Left renal pelvis (tissue), 4 donors: ENCODE measurements around the gene NCAPG. TPM values are rescaled to one million over a fixed set of nuclear protein-coding genes. Genes with fewer than 3 reads are reported as not detected.

Experiments used
- DNase-seq, 4 donors: peaks; one replicate each; pipeline ENCODE4 v3.0.0-alpha.2; 2013; ENCODE audit warnings: low read depth in 4 of 4, low spot score in 3 of 4
- polyA plus RNA-seq, 4 donors: library from polyadenylated mRNA; unstranded; fragments of 120-200 nt; gene quantifications; one replicate each; pipeline ENCODE4 v1.2.1, GENCODE V29; 2013; ENCODE audit not compliant: insufficient read length in 4 of 4

The NCAPG gene
- polyA plus RNA-seq, 4 donors: 26.7 to 33.6 (median 28.2) TPM

GRCh38 chr4:17866810-17867209, 56.0 kb downstream of the NCAPG start:
- DNase-seq: no peak

- DNase-seq: no peak
Observed at GRCh38 chr4:17867276-17867675, 56.5 kb downstream of the NCAPG start.

GRCh38 chr4:17869327-17869726, 58.5 kb downstream of the NCAPG start:
- DNase-seq: no peak

- no peak for DNase-seq
Observed at GRCh38 chr4:17875402-17876070, 64.8 kb downstream of the NCAPG start.

- no peak for DNase-seq
Observed at GRCh38 chr4:17876943-17877342, 66.2 kb downstream of the NCAPG start.

GRCh38 chr4:17877661-17878060, 66.9 kb downstream of the NCAPG start:
- DNase-seq: no peak

GRCh38 chr4:17884063-17884462, 73.3 kb downstream of the NCAPG start:
- DNase-seq: no peak

- no peak for DNase-seq
Observed at GRCh38 chr4:17884511-17884910, 73.7 kb downstream of the NCAPG start.

GRCh38 chr4:17889692-17890091, 78.9 kb downstream of the NCAPG start:
- DNase-seq: no peak

- DNase-seq: no peak
Observed at GRCh38 chr4:17894421-17894820, 83.6 kb downstream of the NCAPG start.

Other genes starting within 250 kb of the NCAPG start
- gene LAP3, start 233.8 kb upstream of the NCAPG start, polyA plus RNA-seq: 10 to 100 TPM; 50.9 to 86.6 (median 72.9) TPM
- 10 to 100 TPM; 55.3 to 69.3 (median 67.1) TPM for gene MED28, start 196.3 kb upstream of the NCAPG start, polyA plus RNA-seq
- under 1 TPM; 0.30 to 0.85 (median 0.51) TPM for gene FAM184B, start 29.4 kb upstream of the NCAPG start, polyA plus RNA-seq
- gene DCAF16, start 222 bp upstream of the NCAPG start, polyA plus RNA-seq: 10 to 100 TPM; 51.3 to 68.4 (median 52.8) TPM
- 10 to 100 TPM; 13.6 to 35.4 (median 29.6) TPM for gene LCORL, start 210.8 kb downstream of the NCAPG start, polyA plus RNA-seq